K562 (cell line): Measurements from ENCODE around the gene ERCC1. TPM values are rescaled to one million over a fixed set of nuclear protein-coding genes. Genes with fewer than 3 reads are reported as not detected.

Experiments
- BCLAF1 ChIP-seq, 2 experiments: fragments of 450-650 bp in 1 of 2; IDR thresholded peaks; 2 replicates each; pipeline ENCODE4 v1.6.1; 2011 to 2017; ENCODE audit warnings: low read depth in 2 of 2, antibody characterized with exemption in 1 of 2, borderline replicate concordance in 1 of 2, low read length in 1 of 2, mild to moderate bottlenecking in 1 of 2, mixed read lengths in 1 of 2; ENCODE audit not compliant: control insufficient read depth in 1 of 2
- BRD4 ChIP-seq: fragments of 200-600 bp; sonication (generic); IDR thresholded peaks from 2 replicates; pipeline ENCODE4 v1.6.1; 2017; ENCODE audit warnings: inconsistent platforms
- CCNT2 ChIP-seq: IDR thresholded peaks from 2 replicates; pipeline ENCODE4 v1.6.1; 2011; ENCODE audit warnings: borderline replicate concordance, low read depth, mild to moderate bottlenecking, moderate library complexity, mixed read lengths, low read length; ENCODE audit not compliant: insufficient read length; ENCODE audit errors: extremely low read depth
- CHD1 ChIP-seq: fragments of 200-600 bp; sonication (generic); IDR thresholded peaks from one replicate; pipeline ENCODE4 v1.6.1; 2012; ENCODE audit warnings: mild to moderate bottlenecking, moderate library complexity, low read length, inconsistent platforms
- GTF3C2 ChIP-seq: IDR thresholded peaks from 3 replicates; pipeline ENCODE4 v1.6.1; 2011; ENCODE audit warnings: borderline replicate concordance, mild to moderate bottlenecking, moderate library complexity; ENCODE audit not compliant: insufficient read length; ENCODE audit errors: extremely low read depth
- POLR2A ChIP-seq: fragments of 450-650 bp; conservative IDR thresholded peaks from 2 replicates; pipeline ENCODE4 v1.6.1; 2016
- PTBP1 ChIP-seq: fragments of 200-400 bp; formaldehyde crosslinking; IDR thresholded peaks from 2 replicates; pipeline ENCODE4 v1.6.1; 2017; ENCODE audit warnings: low read depth, low read length
- RBFOX2 ChIP-seq: fragments of 200-400 bp; formaldehyde crosslinking; IDR thresholded peaks from 2 replicates; pipeline ENCODE4 v1.6.1; 2017; ENCODE audit warnings: low read depth, mild to moderate bottlenecking, low read length, moderate library complexity
- SMAD2 ChIP-seq: fragments of 150-350 bp; IDR thresholded peaks from 2 replicates; pipeline ENCODE4 v1.6.1; 2014; ENCODE audit warnings: low read depth, mild to moderate bottlenecking, low read length
- SMAD4 ChIP-seq: fragments of 250-450 bp; sonication (Bioruptor Pico); conservative IDR thresholded peaks from 2 replicates; pipeline ENCODE4 v1.8.0; 2021; ENCODE audit warnings: inconsistent platforms, mild to moderate bottlenecking, moderate library complexity
- SP1 ChIP-seq: sonication (generic); formaldehyde crosslinking; IDR thresholded peaks from 2 replicates; pipeline ENCODE4 v1.8.1; 2022; ENCODE audit warnings: mild to moderate bottlenecking, missing genetic modification reagents
- TGIF2 ChIP-seq: sonication (generic); formaldehyde crosslinking; IDR thresholded peaks from 2 replicates; pipeline ENCODE4 v1.8.1; 2022; ENCODE audit warnings: mild to moderate bottlenecking, missing genetic modification reagents, moderate library complexity
- ZBTB11 ChIP-seq, 3 experiments: fragments of 200-800 bp in 1 of 3; fragments of 250-450 bp in 1 of 3; fragments of 450-650 bp in 1 of 3; sonication (Bioruptor Pico) in 1 of 3; sonication (Bioruptor generic) in 1 of 3; formaldehyde crosslinking in 1 of 3; IDR thresholded peaks; 2 replicates each; pipeline versions ENCODE4 v1.6.1 to v1.8.0; 2016 to 2022; ENCODE audit warnings: mild to moderate bottlenecking in 2 of 3, missing genetic modification characterization in 2 of 3, missing compliant biosample characterization in 1 of 3, moderate library complexity in 1 of 3
- ZC3H4 ChIP-seq: sonication (generic); formaldehyde crosslinking; IDR thresholded peaks from 2 replicates; pipeline ENCODE4 v1.9.0; 2021; ENCODE audit warnings: missing genetic modification reagents, borderline replicate concordance
- ZFX ChIP-seq: sonication (generic); formaldehyde crosslinking; IDR thresholded peaks from 2 replicates; pipeline ENCODE4 v1.8.0; 2022; ENCODE audit warnings: mild to moderate bottlenecking, missing genetic modification reagents, moderate library complexity
- polyA plus RNA-seq, 8 experiments: library from polyadenylated mRNA; depleted of rRNA in 4 of 8; stranded (reverse) in 5 of 8; unstranded in 3 of 8; fragments of >200 nt; fragmentation: Nextera tagmentation in 2 of 8; fragmentation: Illumina TruSeq in 1 of 8; extraction: Ambion mirVana in 2 of 8; extraction: Trizol in 1 of 8; gene quantifications; 2 replicates each; pipeline versions ENCODE4 v1.2.1 to v1.2.3, GENCODE V29; 2011 to 2014; ENCODE audit warnings: inconsistent platforms in 1 of 8, missing spikeins in 1 of 8
- total RNA-seq, 7 experiments: library from RNA; depleted of rRNA in 6 of 7; stranded (reverse); fragments of >200 nt in 6 of 7; fragmentation: Illumina TruSeq in 2 of 7; extraction: Trizol in 2 of 7; gene quantifications; 2 replicates each; pipeline versions ENCODE4 v1.2.1 to v1.2.3, GENCODE V29; 2011 to 2021; ENCODE audit warnings: low replicate concordance in 1 of 7

Gene ERCC1
- total and polyA plus RNA-seq, 9 of the 15 experiments (the other 6 are each of a cell fraction or from before 2014, with no cell fraction given), result 9.3 to 92.6 (median 60.0) TPM

GRCh38 chr19:45428384-45429231 lies 4.9 kb upstream of the ERCC1 start (continued):
- TF ChIP-seq BCLAF1 (IDR thresholded peaks at IDR 0.05; ENCODE audit: borderline replicate concordance in 1 of 2, control insufficient read depth in 1 of 2, low read depth in 2 of 2, low read length in 1 of 2) (no peak), RBFOX2 (peak; percentile 77), POLR2A (no peak), ZFX (CRISPR knock-in tag) (peak; percentile 77), PTBP1 (peak; percentile 75; the same call in 1 of the 2 replicates), SMAD4 (peak; percentile 51; the same call in 1 of the 2 replicates), ZC3H4 (CRISPR knock-in tag) (no peak), SP1 (CRISPR knock-in tag) (peak; percentile 58; the same call in 1 of the 2 replicates), BRD4 (peak; percentile 79), GTF3C2 (peak; percentile 92), SMAD2 (no peak), CCNT2 (peak; percentile 65), TGIF2 (CRISPR knock-in tag) (no peak), CHD1 (peak; percentile 65), ZBTB11 (CRISPR knock-in tag; IDR thresholded peaks at IDR 0.05) (0 out of 6 replicates have a peak, but pooled peaks of 1 of the 3 experiments have one; percentile 28)
